K562 (cell line): ENCODE data around the gene SH2D3A. TPM values are rescaled to one million over a fixed set of nuclear protein-coding genes. Genes with fewer than 3 reads are reported as not detected.

Experiments
- ATF1 ChIP-seq, 2 experiments: fragments of 450-650 bp in 1 of 2; IDR thresholded peaks; 2 replicates each; pipeline ENCODE4 v1.6.1; 2016; ENCODE audit warnings: missing compliant biosample characterization in 1 of 2, missing genetic modification characterization in 1 of 2
- BCLAF1 ChIP-seq, 2 experiments: fragments of 450-650 bp in 1 of 2; IDR thresholded peaks; 2 replicates each; pipeline ENCODE4 v1.6.1; 2011 to 2017; ENCODE audit warnings: low read depth in 2 of 2, antibody characterized with exemption in 1 of 2, borderline replicate concordance in 1 of 2, low read length in 1 of 2, mild to moderate bottlenecking in 1 of 2, mixed read lengths in 1 of 2; ENCODE audit not compliant: control insufficient read depth in 1 of 2
- FOSL1 ChIP-seq: fragments of 200-800 bp; sonication (Bioruptor generic); conservative IDR thresholded peaks from 2 replicates; pipeline ENCODE4 v1.6.1; 2016; ENCODE audit warnings: missing genetic modification characterization, missing compliant biosample characterization
- FOXK2 ChIP-seq, 2 experiments: fragments of 450-650 bp; IDR thresholded peaks in 1 of 2; conservative IDR thresholded peaks in 1 of 2; 2 replicates each; pipeline ENCODE4 v1.6.1; 2016; ENCODE audit warnings: low read depth in 2 of 2, mild to moderate bottlenecking in 1 of 2
- HDAC1 ChIP-seq, 2 experiments: fragments of 450-650 bp; IDR thresholded peaks; 2 replicates each; pipeline ENCODE4 v1.6.1; 2016 to 2017; ENCODE audit warnings: inconsistent platforms in 1 of 2, mild to moderate bottlenecking in 1 of 2, moderate library complexity in 1 of 2
- HMG20A ChIP-seq: fragments of 450-650 bp; formaldehyde crosslinking; conservative IDR thresholded peaks from 2 replicates; pipeline ENCODE4 v1.4.0; 2020; ENCODE audit warnings: mild to moderate bottlenecking, mixed read lengths
- MECOM ChIP-seq: fragments of 250-450 bp; sonication (Bioruptor Pico); IDR thresholded peaks from 2 replicates; pipeline ENCODE4 v1.8.0; 2022; ENCODE audit warnings: inconsistent platforms
- MTA2 ChIP-seq: fragments of 450-650 bp; IDR thresholded peaks from 2 replicates; pipeline ENCODE4 v1.6.1; 2016; ENCODE audit warnings: low read depth
- NRF1 ChIP-seq, 2 experiments: fragments of 450-650 bp; IDR thresholded peaks in 1 of 2; conservative IDR thresholded peaks in 1 of 2; 2 replicates each; pipeline ENCODE4 v1.6.1; 2014; ENCODE audit warnings: mild to moderate bottlenecking in 2 of 2
- RBM17 ChIP-seq: fragments of 200-400 bp; formaldehyde crosslinking; IDR thresholded peaks from 2 replicates; pipeline ENCODE4 v1.6.1; 2017; ENCODE audit warnings: low read depth, mild to moderate bottlenecking, low read length, borderline replicate concordance
- STAT6 ChIP-seq: sonication (generic); formaldehyde crosslinking; IDR thresholded peaks from 2 replicates; pipeline ENCODE4 v1.8.1; 2023; ENCODE audit warnings: mild to moderate bottlenecking, missing genetic modification reagents
- TCF15 ChIP-seq: fragments of 250-450 bp; sonication (Bioruptor Pico); IDR thresholded peaks from 2 replicates; pipeline ENCODE4 v1.8.0; 2022; ENCODE audit warnings: moderate library complexity, mild to moderate bottlenecking, inconsistent platforms
- ZBTB11 ChIP-seq, 3 experiments: fragments of 200-800 bp in 1 of 3; fragments of 250-450 bp in 1 of 3; fragments of 450-650 bp in 1 of 3; sonication (Bioruptor Pico) in 1 of 3; sonication (Bioruptor generic) in 1 of 3; formaldehyde crosslinking in 1 of 3; IDR thresholded peaks; 2 replicates each; pipeline versions ENCODE4 v1.6.1 to v1.8.0; 2016 to 2022; ENCODE audit warnings: mild to moderate bottlenecking in 2 of 3, missing genetic modification characterization in 2 of 3, missing compliant biosample characterization in 1 of 3, moderate library complexity in 1 of 3
- ZNF143 ChIP-seq: sonication (generic); formaldehyde crosslinking; IDR thresholded peaks from 2 replicates; pipeline ENCODE4 v1.9.0; 2022; ENCODE audit warnings: mild to moderate bottlenecking, missing genetic modification reagents
- ZNF184 ChIP-seq: sonication (generic); formaldehyde crosslinking; IDR thresholded peaks from 2 replicates; pipeline ENCODE4 v1.5.0; 2020; ENCODE audit warnings: missing genetic modification reagents
- ZNF282 ChIP-seq: sonication (generic); formaldehyde crosslinking; IDR thresholded peaks from 2 replicates; pipeline ENCODE4 v1.8.1; 2023; ENCODE audit warnings: missing genetic modification reagents
- polyA plus RNA-seq, 8 experiments: library from polyadenylated mRNA; depleted of rRNA in 4 of 8; stranded (reverse) in 5 of 8; unstranded in 3 of 8; fragments of >200 nt; fragmentation: Nextera tagmentation in 2 of 8; fragmentation: Illumina TruSeq in 1 of 8; extraction: Ambion mirVana in 2 of 8; extraction: Trizol in 1 of 8; gene quantifications; 2 replicates each; pipeline versions ENCODE4 v1.2.1 to v1.2.3, GENCODE V29; 2011 to 2014; ENCODE audit warnings: inconsistent platforms in 1 of 8, missing spikeins in 1 of 8
- total RNA-seq, 7 experiments: library from RNA; depleted of rRNA in 6 of 7; stranded (reverse); fragments of >200 nt in 6 of 7; fragmentation: Illumina TruSeq in 2 of 7; extraction: Trizol in 2 of 7; gene quantifications; 2 replicates each; pipeline versions ENCODE4 v1.2.1 to v1.2.3, GENCODE V29; 2011 to 2021; ENCODE audit warnings: low replicate concordance in 1 of 7

The SH2D3A gene
- total and polyA plus RNA-seq, 9 of the 15 experiments (the other 6 are each of a cell fraction or from before 2014, with no cell fraction given) = 0.75 to 26.3 (median 8.9) TPM

GRCh38 chr19:6737284-6737872 is 29.9 kb downstream of the SH2D3A start, which contains the start of gene GPR108 (continued):
- TF ChIP-seq ATF1 (CRISPR knock-in tag; IDR thresholded peaks at IDR 0.05) (peak; percentile 74), ATF1 (tag; IDR thresholded peaks at IDR 0.05) (peak; percentile 100), ZNF143 (CRISPR knock-in tag) (no peak), NRF1 (conservative IDR thresholded peaks at IDR 0.05 in 1 of 2, IDR thresholded peaks at IDR 0.05 in 1 of 2) (no peak), HMG20A (CRISPR knock-in tag) (no peak), MTA2 (no peak), HDAC1 (IDR thresholded peaks at IDR 0.05) (no peak), ZNF184 (CRISPR knock-in tag) (no peak), ZBTB11 (CRISPR knock-in tag; IDR thresholded peaks at IDR 0.05) (peak in 2 of 3 experiments; percentile 75 to 95; a peak in 4 of 6 replicates), RBM17 (no peak), ZNF282 (no peak), FOXK2 (conservative IDR thresholded peaks at IDR 0.05 in 1 of 2, IDR thresholded peaks at IDR 0.05 in 1 of 2; ENCODE audit: low read depth in 2 of 2) (peak in 1 of 2 experiments; percentile 100; a peak in 2 of 4 replicates), FOSL1 (tag) (no peak), STAT6 (CRISPR knock-in tag) (no peak), TCF15 (no peak), BCLAF1 (IDR thresholded peaks at IDR 0.05; ENCODE audit: borderline replicate concordance in 1 of 2, control insufficient read depth in 1 of 2, low read depth in 2 of 2, low read length in 1 of 2) (peak in 1 of 2 experiments; percentile 96; a peak in 2 of 4 replicates), MECOM (CRISPR knock-in tag) (no peak)
